GM12878 (cell line): ENCODE data around the gene C16orf90. TPM values are rescaled to one million over a fixed set of nuclear protein-coding genes. Genes with fewer than 3 reads are reported as not detected.
"Not testable (repeated sequence)": the region's sequence is repeated elsewhere in the genome, so short reads cannot be mapped to it uniquely, and the experiment has no call there.

ENCODE experiments used
- ATAC-seq: fragments of 200-7000 bp; cut with Tn5 transposase; 3 replicates; pipeline ENCODE4 v1.9.1; 2020; ENCODE audit warnings: mild to moderate bottlenecking, moderate library complexity
- BruUV-seq: library from RNA; stranded (reverse); fragments of 400-500 nt; replicated peaks from 2 replicates; lab custom pipeline; 2021; lab: Mats Ljungman, UMichigan
- CTCF ChIA-PET: fragments of 300-600 bp; sonication (Branson Sonifier 250); formaldehyde crosslinking; extraction: SDS; loops from one replicate; lab custom pipeline; 2021; ENCODE audit warnings: inconsistent platforms; lab: Yijun Ruan, JAX
- POLR2A ChIA-PET: fragments of 350-600 bp; formaldehyde crosslinking; extraction: SDS; loops from one replicate; lab custom pipeline; 2021; ENCODE audit warnings: inconsistent platforms; lab: Charles Lee
- RAD21 ChIA-PET: fragments of 300-600 bp; sonication (Branson Sonifier 250); formaldehyde crosslinking; loops from one replicate; lab custom pipeline; 2023; ENCODE audit warnings: antibody characterized with exemption; ENCODE audit not compliant: unreplicated experiment; lab: Charles Lee
- SMC1A ChIA-PET: fragments of 300-600 bp; sonication (Branson Sonifier 250); formaldehyde crosslinking; loops from one replicate; lab custom pipeline; 2023; ENCODE audit not compliant: unreplicated experiment, uncharacterized antibody; lab: Charles Lee
- DNase-seq: peaks from one replicate; pipeline ENCODE4 v3.0.0-alpha.2; 2011; ENCODE audit warnings: low read depth, low spot score
- FAIRE-seq: peaks from 3 replicates; lab custom pipeline; 2011; peaks lifted over from hg19 to GRCh38; lab: Jason Lieb, UNC
- H2AFZ ChIP-seq: 2 replicates; pipeline ENCODE4 v1.6.0; 2011; ENCODE audit warnings: low read depth, low read length, control low read depth; ENCODE audit not compliant: control insufficient read depth
- H3K27ac ChIP-seq: 2 replicates; pipeline ENCODE4 v1.5.1; 2011; ENCODE audit warnings: control low read depth; ENCODE audit not compliant: control insufficient read depth, insufficient read depth
- H3K27me3 ChIP-seq, 2 experiments: replicated peaks in 1 of 2; 2 replicates each; pipeline versions ENCODE4 v1.6.0 to v1.6.1; 2011; ENCODE audit warnings: low read length in 1 of 2; ENCODE audit not compliant: control insufficient read depth in 2 of 2, insufficient read depth in 2 of 2
- H3K36me3 ChIP-seq, 2 experiments: 2 replicates each; pipeline ENCODE4 v1.5.1; 2011; ENCODE audit warnings: low read length in 1 of 2; ENCODE audit not compliant: control insufficient read depth in 2 of 2, insufficient read depth in 2 of 2
- H3K4me1 ChIP-seq: 2 replicates; pipeline ENCODE4 v1.6.1; 2011; ENCODE audit warnings: mild to moderate bottlenecking, low read length, moderate library complexity, mixed read lengths; ENCODE audit not compliant: control insufficient read depth, insufficient read depth
- H3K4me2 ChIP-seq: 2 replicates; pipeline ENCODE4 v1.6.0; 2011; ENCODE audit warnings: control low read depth; ENCODE audit not compliant: control insufficient read depth, insufficient read depth
- H3K4me3 ChIP-seq: fragments of 200-600 bp; sonication (generic); 2 replicates; pipeline ENCODE4 v1.5.1; 2016
- H3K79me2 ChIP-seq: 2 replicates; pipeline ENCODE4 v1.6.0; 2011; ENCODE audit warnings: low read length; ENCODE audit not compliant: control insufficient read depth, insufficient read depth
- H3K9ac ChIP-seq: 2 replicates; pipeline ENCODE4 v1.8.0; 2011; ENCODE audit warnings: low read length, control low read depth, mixed read lengths; ENCODE audit not compliant: control insufficient read depth, insufficient read depth
- H3K9me3 ChIP-seq: replicated peaks from 3 replicates; pipeline ENCODE4 v1.5.1; 2011; ENCODE audit warnings: mild to moderate bottlenecking, low read length; ENCODE audit not compliant: control insufficient read depth, insufficient read depth
- H4K20me1 ChIP-seq: 2 replicates; pipeline ENCODE4 v1.6.0; 2011; ENCODE audit not compliant: control insufficient read depth, insufficient read depth
- MEF2B ChIP-seq: fragments of 450-650 bp; IDR thresholded peaks from 2 replicates; pipeline ENCODE4 v1.6.1; 2018; ENCODE audit warnings: mild to moderate bottlenecking, moderate library complexity; ENCODE audit not compliant: partially characterized antibody, poor library complexity, severe bottlenecking
- WGBS: methylation state at CpG from one replicate; pipeline ENCODE4 v1.1.6; 2016; ENCODE audit warnings: low lambda C conversion rate; ENCODE audit not compliant: insufficient replicate concordance, insufficient coverage; ENCODE audit errors: missing lambda C conversion rate; 5-methylcytosine and 5-hydroxymethylcytosine counted together
- in situ Hi-C: fragments of 300-500 bp; cut with MboI; formaldehyde crosslinking; loops from 9 replicates; pipeline ENCODE4 v1.14.3; 2018; ENCODE audit warnings: mixed read lengths
- intact Hi-C: fragments of 100-400 bp; cut with micrococcal nuclease; formaldehyde crosslinking; loops from one replicate; pipeline ENCODE4 v1.14.2; 2022; ENCODE audit not compliant: unreplicated experiment
- polyA plus RNA-seq, 11 experiments: library from polyadenylated mRNA; depleted of rRNA in 4 of 11; unstranded in 6 of 11; stranded (reverse) in 5 of 11; fragments of >200 nt; fragmentation: Nextera tagmentation in 4 of 11; fragmentation: Illumina TruSeq in 1 of 11; extraction: Ambion mirVana in 4 of 11; extraction: Trizol in 1 of 11; gene quantifications; 1 replicate in 1 of 11; 2 replicates in 10 of 11; pipeline versions ENCODE4 v1.2.1 to v1.2.3, GENCODE V29; 2011 to 2016; ENCODE audit warnings: inconsistent platforms in 2 of 11, missing spikeins in 2 of 11, low read depth in 1 of 11
- total RNA-seq, 4 experiments: library from RNA; depleted of rRNA in 3 of 4; stranded (reverse); fragments of >200 nt in 3 of 4; fragmentation: Illumina TruSeq in 1 of 4; extraction: Trizol in 1 of 4; gene quantifications; 2 replicates each; pipeline versions ENCODE4 v1.2.1 to v1.2.3, GENCODE V29; 2013 to 2021
- TF ChIP-seq, protein P1 (sequence below): fragments of 450-650 bp; IDR thresholded peaks from 2 replicates; pipeline ENCODE4 v1.6.1; 2017; ENCODE audit warnings: low read depth, mild to moderate bottlenecking, moderate library complexity

The C16orf90 gene
- total and polyA plus RNA-seq, 10 of the 15 experiments (the other 5 are each of a cell fraction or from before 2014, with no cell fraction given) = not detected

DNA sequence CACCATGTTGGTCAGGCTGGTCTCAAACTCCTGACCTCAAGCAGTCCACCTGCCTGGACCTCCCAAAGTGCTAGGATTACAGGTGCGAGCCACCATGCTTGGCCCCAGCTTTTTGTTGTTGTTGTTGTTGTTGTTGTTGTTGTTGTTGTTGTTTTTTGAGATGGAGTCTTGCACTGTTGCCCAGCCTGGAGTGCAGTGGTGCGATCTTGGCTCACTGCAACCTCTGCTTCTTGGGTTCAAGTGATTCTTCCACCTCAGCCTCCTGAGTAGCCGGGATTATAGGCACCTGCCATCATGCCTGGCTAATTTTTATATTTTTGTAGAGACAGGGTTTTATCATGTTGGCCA, 21.7 kb downstream of the C16orf90 start:
- RAD21 ChIA-PET, DNase-seq, POLR2A ChIA-PET, in situ Hi-C loops, H3K27ac ChIP-seq, H3K4me3 ChIP-seq, SMC1A ChIA-PET, H2AFZ ChIP-seq, H3K27me3 ChIP-seq, intact Hi-C loops, FAIRE-seq, H3K9ac ChIP-seq, H3K4me1 ChIP-seq, ATAC-seq, BruUV-seq, H3K36me3 ChIP-seq, CTCF ChIA-PET, H3K4me2 ChIP-seq, H4K20me1 ChIP-seq: not testable (repeated sequence)
- Histone ChIP-seq H3K9me3 (peaks cover 13% of the 10 kb centered on the region), H3K79me2 (peaks cover 13% of the 10 kb centered on the region)
- 88% methylated on average over 3 of the region's 3 CpGs for WGBS

- DNase-seq = no peak
- H4K20me1 ChIP-seq = no peaks in the 10 kb centered on the region
- CTCF ChIA-PET = no interaction called here
Observed at GRCh38 chr16:3472878-3473595, 22.3 kb downstream of the C16orf90 start.

More at GRCh38 chr16:3472878-3473595, 22.3 kb downstream of the C16orf90 start:
- intact Hi-C loops (no loop called here), in situ Hi-C loops (no loop called here)
- H3K79me2 ChIP-seq = peaks cover 18% of the 10 kb centered on the region
- 84% methylated on average over 10 of the region's 10 CpGs for WGBS
- H3K4me2 ChIP-seq = no peak overlapping the region
- ChIA-PET SMC1A (no interaction called here), RAD21 (no interaction called here), POLR2A (no interaction called here)
- no peaks in the 10 kb centered on the region for H3K4me1 ChIP-seq
- no peaks in the 10 kb centered on the region for H3K27me3 ChIP-seq
- no peak for ATAC-seq
- BruUV-seq = no TSS peak
- TF ChIP-seq, protein P1, sequence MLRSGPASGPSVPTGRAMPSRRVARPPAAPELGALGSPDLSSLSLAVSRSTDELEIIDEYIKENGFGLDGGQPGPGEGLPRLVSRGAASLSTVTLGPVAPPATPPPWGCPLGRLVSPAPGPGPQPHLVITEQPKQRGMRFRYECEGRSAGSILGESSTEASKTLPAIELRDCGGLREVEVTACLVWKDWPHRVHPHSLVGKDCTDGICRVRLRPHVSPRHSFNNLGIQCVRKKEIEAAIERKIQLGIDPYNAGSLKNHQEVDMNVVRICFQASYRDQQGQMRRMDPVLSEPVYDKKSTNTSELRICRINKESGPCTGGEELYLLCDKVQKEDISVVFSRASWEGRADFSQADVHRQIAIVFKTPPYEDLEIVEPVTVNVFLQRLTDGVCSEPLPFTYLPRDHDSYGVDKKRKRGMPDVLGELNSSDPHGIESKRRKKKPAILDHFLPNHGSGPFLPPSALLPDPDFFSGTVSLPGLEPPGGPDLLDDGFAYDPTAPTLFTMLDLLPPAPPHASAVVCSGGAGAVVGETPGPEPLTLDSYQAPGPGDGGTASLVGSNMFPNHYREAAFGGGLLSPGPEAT = no peak
- TF ChIP-seq MEF2B = peak; percentile 18
- H3K4me3 ChIP-seq = no peak overlapping the region
- no peak overlapping the region for H3K27ac ChIP-seq
- no peak overlapping the region for H2AFZ ChIP-seq
- peaks cover 13% of the 10 kb centered on the region for H3K9me3 ChIP-seq
- no peak overlapping the region for H3K9ac ChIP-seq
- H3K36me3 ChIP-seq = peaks cover 0 to 7% of the 10 kb centered on the region in 2 experiments; a peak in 3 of 4 replicates
- FAIRE-seq = no peak
